GM19193 (cell line): Measurements from ENCODE around the gene GPSM1.

Experiments
- POLR2A ChIP-seq: IDR thresholded peaks from 4 replicates; pipeline ENCODE4 v1.6.1; 2011; ENCODE audit not compliant: insufficient read depth, insufficient read length; ENCODE audit errors: extremely low read depth

The GPSM1 gene

DNA sequence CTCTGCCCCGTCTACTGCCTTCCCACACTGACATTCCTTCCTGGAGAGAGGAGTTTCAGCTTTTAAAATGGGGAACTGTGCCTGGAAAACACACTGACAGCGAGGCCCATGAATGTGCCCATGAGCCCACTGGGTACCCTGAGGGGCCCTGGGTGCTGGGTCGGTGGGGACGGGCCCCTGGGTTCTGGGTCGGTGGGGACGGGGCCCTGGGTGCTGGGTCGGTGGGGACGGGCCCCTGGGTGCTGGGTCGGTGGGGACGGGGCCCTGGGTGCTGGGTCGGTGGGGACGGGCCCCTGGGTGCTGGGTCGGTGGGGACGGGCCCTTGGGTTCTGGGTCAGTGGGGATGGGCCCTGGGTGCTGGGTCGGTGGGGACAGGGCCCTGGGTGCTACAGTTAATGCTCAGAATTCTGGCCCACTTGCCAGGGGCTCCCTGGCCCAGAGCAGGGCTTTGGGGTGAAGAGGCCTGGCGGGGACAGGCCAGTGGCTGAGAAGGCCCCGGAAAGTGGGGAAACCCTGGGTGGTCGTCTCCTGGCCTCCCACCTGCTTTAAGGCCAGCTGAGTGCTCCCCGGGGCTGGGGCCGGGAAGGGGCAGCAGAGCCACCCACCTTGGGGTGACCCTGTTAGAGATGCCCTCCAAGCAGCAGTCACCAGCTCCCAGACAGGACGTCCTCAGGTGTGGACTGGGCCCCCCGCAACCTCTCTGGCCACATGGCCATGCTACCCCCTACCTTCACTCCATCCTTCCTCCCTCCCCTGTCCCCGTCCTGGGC, 2.5 kb downstream of the GPSM1 start:
- TF ChIP-seq POLR2A: no peak

DNA sequence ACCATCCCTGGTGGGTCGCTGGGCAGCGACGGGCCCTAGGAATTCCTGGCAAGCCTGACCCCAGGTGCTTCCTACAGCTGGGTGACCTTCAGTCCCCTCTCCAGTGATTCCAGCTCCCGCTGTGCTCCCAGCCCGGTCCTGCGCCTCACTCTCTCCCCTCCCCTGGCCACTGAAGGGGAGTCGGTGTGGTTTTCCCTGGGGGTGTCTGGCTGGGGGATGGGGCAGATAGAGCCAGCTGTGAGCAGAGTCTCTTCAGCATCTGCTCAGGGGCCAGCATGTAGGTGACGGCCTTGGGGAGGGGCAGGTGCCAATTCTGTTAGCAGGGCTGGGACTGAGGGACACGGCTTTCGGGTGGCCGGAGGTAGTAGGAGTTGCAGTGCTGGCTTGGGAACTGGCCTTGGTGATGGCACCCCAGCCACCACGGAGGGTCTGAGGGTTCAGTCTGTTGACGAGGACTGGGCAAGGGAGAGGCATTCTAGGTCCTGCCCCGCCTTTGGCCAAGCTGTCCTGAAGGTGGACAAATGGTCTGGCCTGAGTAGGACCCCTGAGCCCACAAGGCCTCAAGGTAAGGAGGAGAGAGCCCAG, 3.2 kb downstream of the GPSM1 start:
- no peak for TF ChIP-seq POLR2A

- no peak for TF ChIP-seq POLR2A
Measured at GRCh38 chr9:136331030-136331429, 3.7 kb downstream of the GPSM1 start.

GRCh38 chr9:136331556-136332481, 4.5 kb downstream of the GPSM1 start:
- TF ChIP-seq POLR2A: no peak

DNA sequence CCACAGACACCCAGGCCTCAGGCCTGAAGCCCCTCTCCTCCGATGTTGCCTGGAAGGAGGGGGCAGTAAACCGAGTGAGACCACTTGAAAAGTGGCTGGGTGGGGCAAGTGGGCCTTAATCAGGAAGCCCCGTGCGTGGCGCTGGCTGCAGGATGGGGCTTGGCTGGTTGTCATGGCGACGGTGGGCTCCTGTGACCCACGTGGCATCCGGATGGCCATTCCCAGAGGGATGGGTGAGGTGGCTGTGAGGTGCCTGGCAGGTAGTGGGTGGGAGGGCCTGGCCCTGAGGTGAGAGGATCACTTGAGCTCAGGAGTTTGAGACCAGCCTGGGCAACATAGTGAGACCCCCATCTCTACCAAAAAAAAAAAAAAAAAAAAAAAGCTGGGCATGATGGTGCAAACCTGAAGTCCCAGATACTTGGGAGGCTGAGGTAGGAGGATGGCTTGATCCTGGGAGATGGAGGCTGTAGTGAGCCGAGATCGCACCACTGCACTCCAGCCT, 5.2 kb downstream of the GPSM1 start:
- TF ChIP-seq POLR2A: no peak

- no peak for TF ChIP-seq POLR2A
Measured at GRCh38 chr9:136333045-136333444, 5.7 kb downstream of the GPSM1 start.

DNA sequence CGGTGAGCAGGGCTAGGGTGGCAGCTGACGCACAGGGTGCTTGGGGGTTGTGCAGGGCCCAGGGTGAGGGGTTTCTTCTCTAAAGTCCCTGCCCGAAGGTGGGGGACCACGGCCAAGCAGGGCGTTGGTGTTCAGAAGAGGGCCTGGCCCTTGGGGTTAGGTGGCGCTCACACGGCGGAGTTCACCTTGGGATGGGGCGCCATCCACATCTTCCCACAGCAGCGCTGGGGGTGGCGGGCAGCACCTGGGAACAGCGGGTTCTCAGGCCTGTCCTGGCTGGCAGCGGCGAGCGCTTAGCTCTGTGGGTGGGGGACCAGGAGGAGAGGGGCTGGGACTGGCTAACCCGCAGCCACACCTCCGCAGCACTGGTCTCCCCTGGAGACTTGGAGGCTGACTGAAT, 6.1 kb downstream of the GPSM1 start:
- no peak for TF ChIP-seq POLR2A

DNA sequence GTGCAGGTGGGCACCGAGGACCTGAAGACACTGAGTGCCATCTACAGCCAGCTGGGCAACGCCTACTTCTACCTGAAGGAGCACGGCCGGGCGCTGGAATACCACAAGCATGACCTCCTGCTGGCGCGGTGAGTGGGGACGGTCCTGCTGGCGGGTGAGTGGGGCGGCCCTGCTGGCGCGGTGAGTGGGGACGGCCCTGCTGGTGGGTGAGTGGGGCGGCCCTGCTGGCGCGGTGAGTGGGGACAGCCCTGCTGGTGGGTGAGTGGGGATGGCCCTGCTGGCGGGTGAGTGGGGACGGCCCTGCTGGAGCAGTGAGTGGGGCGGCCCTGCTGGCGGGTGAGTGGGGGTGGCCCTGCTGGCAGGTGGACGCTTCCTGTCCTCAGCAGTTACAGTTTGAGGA, 7.2 kb downstream of the GPSM1 start:
- no peak for TF ChIP-seq POLR2A

GRCh38 chr9:136335296-136336155, 8.2 kb downstream of the GPSM1 start:
- no peak for TF ChIP-seq POLR2A

DNA sequence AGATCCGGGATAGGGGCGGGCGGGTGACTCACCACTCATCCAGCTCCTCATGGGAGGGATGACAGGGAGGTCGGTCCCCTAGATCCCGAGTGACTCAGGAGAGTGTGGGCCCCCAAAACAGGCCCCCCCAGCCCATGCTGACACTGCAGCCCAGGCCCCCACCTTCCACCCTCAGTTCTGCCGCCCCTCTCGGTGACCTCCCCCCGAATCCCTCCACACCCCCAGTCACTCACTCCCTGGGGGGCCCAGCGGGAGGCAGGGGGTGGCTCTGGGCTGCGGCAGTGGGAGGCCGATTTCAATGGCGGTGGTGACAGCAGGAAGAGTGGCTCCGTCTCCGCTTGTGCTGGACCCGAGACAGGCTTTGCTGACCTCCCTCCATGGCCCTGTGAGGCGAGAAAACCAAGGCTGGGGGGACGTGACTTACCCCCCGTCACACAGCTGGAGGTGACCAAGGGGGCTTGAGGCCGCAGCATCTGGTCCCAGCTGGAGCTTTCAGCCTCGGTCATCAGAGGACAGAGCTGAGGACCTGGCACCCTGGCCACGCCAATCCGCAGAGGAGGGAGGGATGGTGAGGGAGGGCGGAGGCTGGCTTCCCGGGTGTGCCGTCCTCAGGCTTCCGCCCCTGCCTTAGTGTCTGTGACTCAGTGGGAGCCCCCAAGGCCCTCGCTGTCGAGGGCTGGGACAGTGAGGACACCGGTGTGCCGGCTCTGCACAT, 9.0 kb downstream of the GPSM1 start:
- TF ChIP-seq POLR2A: no peak

- TF ChIP-seq POLR2A: no peak
Measured at GRCh38 chr9:136336881-136337280, 9.5 kb downstream of the GPSM1 start.

DNA sequence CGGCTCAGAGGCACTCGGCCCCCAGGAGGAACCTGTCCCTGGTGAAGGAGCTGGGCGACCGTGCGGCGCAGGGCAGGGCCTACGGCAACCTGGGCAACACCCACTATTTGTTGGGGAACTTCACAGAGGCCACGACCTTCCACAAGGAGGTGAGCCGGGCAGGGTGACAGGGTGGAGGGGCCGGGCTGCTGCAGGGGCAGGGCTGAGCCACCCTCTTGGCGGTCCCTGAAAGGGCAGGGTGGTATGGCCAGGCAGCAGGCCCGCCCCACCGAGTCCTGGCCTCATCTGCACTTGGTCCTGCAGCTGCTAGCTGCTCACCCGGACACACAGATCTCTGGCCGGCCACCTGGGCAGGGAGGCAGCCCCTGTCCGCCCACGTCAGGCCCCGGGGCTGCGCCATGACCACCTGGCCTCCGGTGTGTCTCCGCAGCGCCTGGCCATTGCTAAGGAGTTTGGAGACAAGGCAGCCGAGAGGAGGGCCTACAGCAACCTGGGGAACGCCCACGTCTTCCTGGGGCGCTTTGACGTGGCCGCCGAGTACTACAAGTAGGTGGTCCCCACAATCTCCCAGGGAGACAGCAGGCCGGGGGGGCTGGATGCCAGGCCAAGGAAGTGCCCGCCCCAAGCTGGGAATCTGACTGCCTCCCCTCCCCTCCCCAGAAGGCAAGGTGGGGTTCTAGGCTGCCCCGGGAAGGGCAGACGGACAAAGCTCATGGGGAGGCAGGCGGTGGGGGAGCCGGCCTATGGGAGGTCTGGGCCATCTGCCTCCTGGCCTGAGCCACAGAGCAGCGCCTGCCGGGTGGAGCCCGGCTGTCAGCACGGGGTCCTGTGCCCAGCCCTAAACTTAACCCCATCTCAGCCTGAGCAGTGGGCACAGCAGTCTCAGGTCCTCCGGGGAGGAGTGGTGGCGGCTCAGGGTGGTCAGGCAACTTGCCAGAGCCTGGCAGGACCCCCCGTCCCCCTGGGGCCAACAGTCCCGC, 10.4 kb downstream of the GPSM1 start:
- TF ChIP-seq POLR2A: no peak

- no peak for TF ChIP-seq POLR2A
Measured at GRCh38 chr9:136338511-136338910, 11.2 kb downstream of the GPSM1 start.
